SK-N-SH (cell line): ENCODE results near the gene LIPH. TPM values are rescaled to one million over a fixed set of nuclear protein-coding genes. Genes with fewer than 3 reads are reported as not detected.
"Not testable (repeated sequence)": the region's sequence is repeated elsewhere in the genome, so short reads cannot be mapped to it uniquely, and the experiment has no call there.

Experiments used
- CTCF ChIA-PET: fragments of 300-600, 350-600 bp; formaldehyde crosslinking; extraction: SDS; loops from one replicate; lab custom pipeline; 2021; lab: Yijun Ruan, JAX
- POLR2A ChIA-PET: fragments of 350-600 bp; sonication (Branson Sonifier 250); formaldehyde crosslinking; extraction: SDS; loops from one replicate; lab custom pipeline; 2020; ENCODE audit warnings: antibody characterized with exemption, inconsistent platforms; lab: Yijun Ruan, JAX
- DNase-seq: peaks from one replicate; pipeline ENCODE4 v3.0.0; 2012
- H2AFZ ChIP-seq: fragments of 200-600 bp; sonication (generic); 2 replicates; pipeline ENCODE4 v1.8.1; 2016; ENCODE audit warnings: antibody characterized with exemption, mild to moderate bottlenecking, low read depth
- H3F3A ChIP-seq: fragments of 200-600 bp; sonication (generic); replicated peaks from 2 replicates; pipeline ENCODE3; 2016; ENCODE audit warnings: antibody characterized with exemption, mild to moderate bottlenecking; ENCODE audit not compliant: insufficient read depth
- H3K27ac ChIP-seq, 2 experiments: fragments of 200-500 bp in 1 of 2; fragments of 200-600 bp in 1 of 2; sonication (Bioruptor generic) in 1 of 2; sonication (generic), shearing (Covaris generic) in 1 of 2; 2 replicates each; pipeline versions ENCODE4 v1.5.1 to v1.6.1; 2014 to 2016; ENCODE audit warnings: low read depth in 2 of 2, inconsistent platforms in 1 of 2, low read length in 1 of 2, mild to moderate bottlenecking in 1 of 2, mixed read lengths in 1 of 2
- H3K27me3 ChIP-seq: fragments of 200-600 bp; sonication (generic), shearing (Covaris generic); 2 replicates; pipeline ENCODE4 v1.6.1; 2016; ENCODE audit warnings: mixed run types; ENCODE audit not compliant: insufficient read depth
- H3K36me3 ChIP-seq, 2 experiments: fragments of 200-500 bp in 1 of 2; fragments of 200-600 bp in 1 of 2; sonication (Bioruptor generic) in 1 of 2; sonication (generic) in 1 of 2; replicated peaks in 1 of 2; 2 replicates each; pipeline versions ENCODE3 to v1.5.1; 2014 to 2016; ENCODE audit warnings: low read length in 1 of 2, mild to moderate bottlenecking in 1 of 2; ENCODE audit not compliant: insufficient read depth in 2 of 2, control insufficient read depth in 1 of 2
- H3K4me1 ChIP-seq, 2 experiments: fragments of 200-500 bp in 1 of 2; fragments of 200-600 bp in 1 of 2; sonication (Bioruptor generic) in 1 of 2; sonication (generic), shearing (Covaris generic) in 1 of 2; 2 replicates each; pipeline versions ENCODE4 v1.5.1 to v1.6.1; 2014 to 2016; ENCODE audit warnings: low read depth in 1 of 2, low read length in 1 of 2, mixed run types in 1 of 2; ENCODE audit not compliant: insufficient read depth in 2 of 2, control insufficient read depth in 1 of 2
- H3K4me2 ChIP-seq: fragments of 200-600 bp; sonication (generic), shearing (Covaris generic); 2 replicates; pipeline ENCODE4 v1.6.1; 2017; ENCODE audit warnings: mixed run types
- H3K4me3 ChIP-seq, 2 experiments: fragments of 200-500 bp in 1 of 2; fragments of 200-600 bp in 1 of 2; sonication (Bioruptor generic) in 1 of 2; sonication (generic), shearing (Covaris generic) in 1 of 2; 2 replicates each; pipeline versions ENCODE4 v1.5.1 to v1.8.1; 2014 to 2016; ENCODE audit warnings: low read depth in 2 of 2, inconsistent platforms in 1 of 2, low read length in 1 of 2, mild to moderate bottlenecking in 1 of 2, mixed read lengths in 1 of 2, moderate library complexity in 1 of 2
- H3K79me2 ChIP-seq: fragments of 200-600 bp; sonication (generic); 2 replicates; pipeline ENCODE4 v1.8.1; 2017; ENCODE audit warnings: mild to moderate bottlenecking; ENCODE audit not compliant: insufficient read depth
- H3K9ac ChIP-seq: fragments of 200-600 bp; sonication (generic); 2 replicates; pipeline ENCODE4 v1.6.1; 2017; ENCODE audit warnings: mixed run types
- H3K9me2 ChIP-seq: fragments of 200-600 bp; sonication (generic); 2 replicates; pipeline ENCODE4 v1.6.1; 2017; ENCODE audit warnings: mixed run types
- H3K9me3 ChIP-seq: fragments of 200-600 bp; sonication (generic); 2 replicates; pipeline ENCODE4 v1.6.1; 2017; ENCODE audit warnings: mixed run types, mild to moderate bottlenecking, moderate library complexity
- H4K20me1 ChIP-seq: fragments of 200-600 bp; sonication (generic); 2 replicates; pipeline ENCODE4 v1.6.1; 2017; ENCODE audit warnings: mild to moderate bottlenecking, mixed run types; ENCODE audit not compliant: insufficient read depth
- CHD2 ChIP-seq: fragments of 150-350 bp; IDR thresholded peaks from 2 replicates; pipeline ENCODE4 v1.6.1; 2018; ENCODE audit warnings: low read length; ENCODE audit not compliant: partially characterized antibody
- EZH2phosphoT487 ChIP-seq: fragments of 200-600 bp; sonication (generic); IDR thresholded peaks from 2 replicates; pipeline ENCODE4 v1.6.1; 2017; ENCODE audit warnings: low read depth, mixed run types, mild to moderate bottlenecking, antibody characterized with exemption, moderate library complexity, borderline replicate concordance
- FOSL2 ChIP-seq: IDR thresholded peaks from 2 replicates; pipeline ENCODE4 v1.4.0; 2012; ENCODE audit warnings: low read depth, mild to moderate bottlenecking, moderate library complexity, borderline replicate concordance
- MEF2A ChIP-seq: IDR thresholded peaks from 2 replicates; pipeline ENCODE4 v1.4.0; 2012; ENCODE audit warnings: low read depth, borderline replicate concordance
- MXI1 ChIP-seq: IDR thresholded peaks from 2 replicates; pipeline ENCODE4 v1.6.1; 2012; ENCODE audit warnings: mild to moderate bottlenecking, low read depth, low read length, improper control_type of control experiment
- NRF1 ChIP-seq: IDR thresholded peaks from 2 replicates; pipeline ENCODE4 v1.6.1; 2012; ENCODE audit warnings: low read depth, mild to moderate bottlenecking, low read length
- SIN3A ChIP-seq: IDR thresholded peaks from 2 replicates; pipeline ENCODE4 v1.6.1; 2012; ENCODE audit warnings: low read depth, mild to moderate bottlenecking, low read length, moderate library complexity, borderline replicate concordance
- SMC3 ChIP-seq: IDR thresholded peaks from 2 replicates; pipeline ENCODE4 v1.6.1; 2012; ENCODE audit warnings: low read depth, low read length, improper control_type of control experiment
- TAF1 ChIP-seq: IDR thresholded peaks from 2 replicates; pipeline ENCODE4 v1.6.1; 2012; ENCODE audit warnings: low read depth, mild to moderate bottlenecking, low read length, moderate library complexity, borderline replicate concordance
- TCF12 ChIP-seq: IDR thresholded peaks from 2 replicates; pipeline ENCODE4 v1.4.0; 2012
- YY1 ChIP-seq: IDR thresholded peaks from 2 replicates; pipeline ENCODE4 v1.4.0; 2012; ENCODE audit warnings: low read depth, mild to moderate bottlenecking
- WGBS: methylation state at CpG from one replicate; pipeline ENCODE4 v1.1.6; 2017; ENCODE audit warnings: low lambda C conversion rate; 5-methylcytosine and 5-hydroxymethylcytosine counted together
- polyA plus RNA-seq, 3 experiments: library from polyadenylated mRNA; depleted of rRNA; stranded (reverse); fragments of >200 nt; gene quantifications; 2 replicates each; pipeline ENCODE4 v1.2.3, GENCODE V29; 2012
- TF ChIP-seq, protein P1 (sequence below): IDR thresholded peaks from 2 replicates; pipeline ENCODE4; 2012
- TF ChIP-seq, protein P2 (sequence below): fragments of 200-600 bp; sonication (generic); IDR thresholded peaks from 2 replicates; pipeline ENCODE4 v1.6.1; 2017; ENCODE audit warnings: antibody characterized with exemption, mild to moderate bottlenecking, moderate library complexity
- TF ChIP-seq, protein P3 (sequence below): IDR thresholded peaks from 2 replicates; pipeline ENCODE4 v1.4.0; 2012; ENCODE audit warnings: low read depth, borderline replicate concordance
- TF ChIP-seq, protein P4 (sequence below): IDR thresholded peaks from 2 replicates; pipeline ENCODE4 v1.4.0; 2012; ENCODE audit warnings: low read depth, borderline replicate concordance

LIPH gene
- polyA plus RNA-seq, 1 of the 3 experiments (the other 2 are of a cell fraction): not detected

DNA sequence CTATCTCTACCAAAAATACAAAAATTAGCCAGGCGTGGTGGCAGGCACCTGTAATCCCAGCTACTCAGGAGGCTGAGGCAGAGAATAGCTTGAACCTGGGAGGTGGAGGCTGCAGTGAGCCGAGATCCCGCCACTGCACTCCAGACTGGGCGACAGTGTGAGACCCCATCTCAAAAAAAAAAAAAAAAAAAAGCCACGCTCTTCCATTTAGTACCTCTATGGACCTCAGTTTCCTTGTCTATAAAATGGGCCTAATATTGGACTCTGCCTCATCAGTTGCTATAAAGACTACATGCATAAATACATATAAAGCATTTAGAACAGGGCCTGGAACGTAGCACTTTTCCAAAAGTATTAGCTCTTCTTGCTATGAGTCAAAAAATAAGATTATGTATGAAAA, 77.5 kb downstream of the LIPH start:
- CTCF ChIA-PET: interaction anchor here (0.7 kb wide), 1 partner anchor 8 kb away, joined by 4 read pairs; no protein-coding TSS in a partner anchor
- POLR2A ChIA-PET, H3K4me1 ChIP-seq, H3K27me3 ChIP-seq, DNase-seq, H3F3A ChIP-seq, H3K4me3 ChIP-seq, H2AFZ ChIP-seq, H3K9me2 ChIP-seq, H3K9me3 ChIP-seq, H3K27ac ChIP-seq, H3K4me2 ChIP-seq, H3K36me3 ChIP-seq, H4K20me1 ChIP-seq, H3K79me2 ChIP-seq, H3K9ac ChIP-seq: not testable (repeated sequence)
- WGBS: 97% methylated on average over 6 of the region's 6 CpGs

DNA sequence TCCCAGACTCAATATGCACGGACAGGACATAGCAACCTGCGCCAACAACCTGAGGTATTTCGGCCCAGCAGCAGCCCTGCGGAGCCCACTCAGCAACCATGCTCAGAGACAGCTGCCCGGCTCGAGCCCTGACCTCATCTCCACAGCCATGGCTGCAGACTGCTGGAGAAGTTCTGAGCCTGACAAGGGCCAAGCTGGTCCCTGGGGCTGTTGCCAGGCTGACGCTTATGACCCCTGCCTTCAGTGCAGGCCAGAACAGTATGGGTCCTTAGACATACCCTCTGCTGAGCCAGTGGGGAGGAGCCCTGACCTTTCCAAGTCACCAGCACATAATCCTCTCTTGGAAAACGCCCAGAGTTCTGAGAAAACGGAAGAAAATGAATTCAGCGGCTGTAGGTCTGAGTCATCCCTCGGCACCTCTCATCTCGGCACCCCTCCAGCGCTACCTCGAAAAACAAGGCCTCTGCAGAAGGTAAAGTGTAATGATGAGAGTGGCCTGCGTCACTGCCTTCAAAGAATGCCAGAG, 79.0 kb downstream of the LIPH start:
- Histone ChIP-seq H4K20me1 (no peaks in the 10 kb centered on the region), H3F3A (no peaks in the 10 kb centered on the region), H3K4me3 (no peak overlapping the region), H3K4me1 (no peaks in the 10 kb centered on the region), H3K9ac (no peak overlapping the region), H2AFZ (no peak overlapping the region), H3K9me3 (no peaks in the 10 kb centered on the region), H3K27me3 (no peaks in the 10 kb centered on the region), H3K79me2 (no peaks in the 10 kb centered on the region), H3K36me3 (peaks cover 0 to 11% of the 10 kb centered on the region in 2 experiments), H3K9me2 (no peaks in the 10 kb centered on the region), H3K4me2 (no peak overlapping the region)
- WGBS: 80% methylated on average over 12 of the region's 15 CpGs
- CTCF ChIA-PET: no interaction called here
- no peak for DNase-seq
- POLR2A ChIA-PET: no interaction called here
- TF ChIP-seq, protein P1, sequence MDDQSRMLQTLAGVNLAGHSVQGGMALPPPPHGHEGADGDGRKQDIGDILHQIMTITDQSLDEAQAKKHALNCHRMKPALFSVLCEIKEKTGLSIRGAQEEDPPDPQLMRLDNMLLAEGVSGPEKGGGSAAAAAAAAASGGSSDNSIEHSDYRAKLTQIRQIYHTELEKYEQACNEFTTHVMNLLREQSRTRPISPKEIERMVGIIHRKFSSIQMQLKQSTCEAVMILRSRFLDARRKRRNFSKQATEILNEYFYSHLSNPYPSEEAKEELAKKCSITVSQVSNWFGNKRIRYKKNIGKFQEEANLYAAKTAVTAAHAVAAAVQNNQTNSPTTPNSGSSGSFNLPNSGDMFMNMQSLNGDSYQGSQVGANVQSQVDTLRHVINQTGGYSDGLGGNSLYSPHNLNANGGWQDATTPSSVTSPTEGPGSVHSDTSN: no peak
- TF ChIP-seq TCF12 (no peak), SIN3A (no peak), MEF2A (no peak)
- TF ChIP-seq, protein P2, sequence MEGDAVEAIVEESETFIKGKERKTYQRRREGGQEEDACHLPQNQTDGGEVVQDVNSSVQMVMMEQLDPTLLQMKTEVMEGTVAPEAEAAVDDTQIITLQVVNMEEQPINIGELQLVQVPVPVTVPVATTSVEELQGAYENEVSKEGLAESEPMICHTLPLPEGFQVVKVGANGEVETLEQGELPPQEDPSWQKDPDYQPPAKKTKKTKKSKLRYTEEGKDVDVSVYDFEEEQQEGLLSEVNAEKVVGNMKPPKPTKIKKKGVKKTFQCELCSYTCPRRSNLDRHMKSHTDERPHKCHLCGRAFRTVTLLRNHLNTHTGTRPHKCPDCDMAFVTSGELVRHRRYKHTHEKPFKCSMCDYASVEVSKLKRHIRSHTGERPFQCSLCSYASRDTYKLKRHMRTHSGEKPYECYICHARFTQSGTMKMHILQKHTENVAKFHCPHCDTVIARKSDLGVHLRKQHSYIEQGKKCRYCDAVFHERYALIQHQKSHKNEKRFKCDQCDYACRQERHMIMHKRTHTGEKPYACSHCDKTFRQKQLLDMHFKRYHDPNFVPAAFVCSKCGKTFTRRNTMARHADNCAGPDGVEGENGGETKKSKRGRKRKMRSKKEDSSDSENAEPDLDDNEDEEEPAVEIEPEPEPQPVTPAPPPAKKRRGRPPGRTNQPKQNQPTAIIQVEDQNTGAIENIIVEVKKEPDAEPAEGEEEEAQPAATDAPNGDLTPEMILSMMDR: no peak
- TF ChIP-seq, all 33 proteins: peak for 0
- no peak overlapping the region for H3K27ac ChIP-seq

DNA sequence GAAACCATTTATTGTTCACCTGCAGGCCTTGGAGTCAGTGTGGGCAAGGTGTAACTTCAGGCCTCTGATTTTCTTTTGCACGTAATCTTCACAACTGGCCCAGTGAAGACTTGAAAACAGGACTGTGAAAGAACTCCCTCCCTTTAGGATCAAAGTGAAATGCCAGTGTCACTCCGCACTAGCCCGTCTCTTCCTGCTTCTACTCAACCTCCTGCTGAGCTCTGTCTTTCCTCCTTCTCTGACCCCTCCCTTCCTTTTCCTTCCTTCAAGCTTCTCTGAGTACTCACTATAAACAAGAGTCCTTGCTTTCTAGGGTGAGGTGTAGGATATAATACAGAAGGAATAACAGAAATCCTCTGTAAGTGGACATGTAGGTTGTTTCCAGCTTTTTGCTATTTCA, 82.1 kb downstream of the LIPH start:
- Histone ChIP-seq H3K4me3 (no peak overlapping the region), H3K9me2 (no peaks in the 10 kb centered on the region), H3K4me2 (no peak overlapping the region), H3K4me1 (no peaks in the 10 kb centered on the region), H3K27ac (no peak overlapping the region), H3K27me3 (no peaks in the 10 kb centered on the region), H2AFZ (no peak overlapping the region), H3K36me3 (peaks cover 0 to 20% of the 10 kb centered on the region in 2 experiments), H3K79me2 (no peaks in the 10 kb centered on the region), H3K9ac (no peak overlapping the region), H4K20me1 (no peaks in the 10 kb centered on the region), H3K9me3 (no peaks in the 10 kb centered on the region), H3F3A (no peaks in the 10 kb centered on the region)
- TF ChIP-seq YY1 (no peak), SMC3 (no peak), TAF1 (no peak), MXI1 (no peak), CHD2 (no peak), FOSL2 (no peak), NRF1 (no peak), EZH2phosphoT487 (no peak)
- TF ChIP-seq, protein P3, sequence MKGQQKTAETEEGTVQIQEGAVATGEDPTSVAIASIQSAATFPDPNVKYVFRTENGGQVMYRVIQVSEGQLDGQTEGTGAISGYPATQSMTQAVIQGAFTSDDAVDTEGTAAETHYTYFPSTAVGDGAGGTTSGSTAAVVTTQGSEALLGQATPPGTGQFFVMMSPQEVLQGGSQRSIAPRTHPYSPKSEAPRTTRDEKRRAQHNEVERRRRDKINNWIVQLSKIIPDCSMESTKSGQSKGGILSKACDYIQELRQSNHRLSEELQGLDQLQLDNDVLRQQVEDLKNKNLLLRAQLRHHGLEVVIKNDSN: no peak
- TF ChIP-seq, protein P4, sequence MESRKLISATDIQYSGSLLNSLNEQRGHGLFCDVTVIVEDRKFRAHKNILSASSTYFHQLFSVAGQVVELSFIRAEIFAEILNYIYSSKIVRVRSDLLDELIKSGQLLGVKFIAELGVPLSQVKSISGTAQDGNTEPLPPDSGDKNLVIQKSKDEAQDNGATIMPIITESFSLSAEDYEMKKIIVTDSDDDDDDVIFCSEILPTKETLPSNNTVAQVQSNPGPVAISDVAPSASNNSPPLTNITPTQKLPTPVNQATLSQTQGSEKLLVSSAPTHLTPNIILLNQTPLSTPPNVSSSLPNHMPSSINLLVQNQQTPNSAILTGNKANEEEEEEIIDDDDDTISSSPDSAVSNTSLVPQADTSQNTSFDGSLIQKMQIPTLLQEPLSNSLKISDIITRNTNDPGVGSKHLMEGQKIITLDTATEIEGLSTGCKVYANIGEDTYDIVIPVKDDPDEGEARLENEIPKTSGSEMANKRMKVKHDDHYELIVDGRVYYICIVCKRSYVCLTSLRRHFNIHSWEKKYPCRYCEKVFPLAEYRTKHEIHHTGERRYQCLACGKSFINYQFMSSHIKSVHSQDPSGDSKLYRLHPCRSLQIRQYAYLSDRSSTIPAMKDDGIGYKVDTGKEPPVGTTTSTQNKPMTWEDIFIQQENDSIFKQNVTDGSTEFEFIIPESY: no peak
- ChIA-PET POLR2A (no interaction called here), CTCF (no interaction called here)
- no peak for DNase-seq
- WGBS: 88% methylated on average over 3 of the region's 3 CpGs
